SK-N-SH (cell line): ENCODE results near the gene C1GALT1. TPM values are rescaled to one million over a fixed set of nuclear protein-coding genes. Genes with fewer than 3 reads are reported as not detected.
"Not testable (repeated sequence)": the region's sequence is repeated elsewhere in the genome, so short reads cannot be mapped to it uniquely, and the experiment has no call there.

ENCODE experiments used
- CTCF ChIA-PET: fragments of 300-600, 350-600 bp; formaldehyde crosslinking; extraction: SDS; loops from one replicate; lab custom pipeline; 2021; lab: Yijun Ruan, JAX
- POLR2A ChIA-PET: fragments of 350-600 bp; sonication (Branson Sonifier 250); formaldehyde crosslinking; extraction: SDS; loops from one replicate; lab custom pipeline; 2020; ENCODE audit warnings: antibody characterized with exemption, inconsistent platforms; lab: Yijun Ruan, JAX
- DNase-seq: peaks from one replicate; pipeline ENCODE4 v3.0.0; 2012
- H2AFZ ChIP-seq: fragments of 200-600 bp; sonication (generic); 2 replicates; pipeline ENCODE4 v1.8.1; 2016; ENCODE audit warnings: antibody characterized with exemption, mild to moderate bottlenecking, low read depth
- H3F3A ChIP-seq: fragments of 200-600 bp; sonication (generic); replicated peaks from 2 replicates; pipeline ENCODE3; 2016; ENCODE audit warnings: antibody characterized with exemption, mild to moderate bottlenecking; ENCODE audit not compliant: insufficient read depth
- H3K27ac ChIP-seq, 2 experiments: fragments of 200-500 bp in 1 of 2; fragments of 200-600 bp in 1 of 2; sonication (Bioruptor generic) in 1 of 2; sonication (generic), shearing (Covaris generic) in 1 of 2; 2 replicates each; pipeline versions ENCODE4 v1.5.1 to v1.6.1; 2014 to 2016; ENCODE audit warnings: low read depth in 2 of 2, inconsistent platforms in 1 of 2, low read length in 1 of 2, mild to moderate bottlenecking in 1 of 2, mixed read lengths in 1 of 2
- H3K27me3 ChIP-seq: fragments of 200-600 bp; sonication (generic), shearing (Covaris generic); 2 replicates; pipeline ENCODE4 v1.6.1; 2016; ENCODE audit warnings: mixed run types; ENCODE audit not compliant: insufficient read depth
- H3K36me3 ChIP-seq, 2 experiments: fragments of 200-500 bp in 1 of 2; fragments of 200-600 bp in 1 of 2; sonication (Bioruptor generic) in 1 of 2; sonication (generic) in 1 of 2; replicated peaks in 1 of 2; 2 replicates each; pipeline versions ENCODE3 to v1.5.1; 2014 to 2016; ENCODE audit warnings: low read length in 1 of 2, mild to moderate bottlenecking in 1 of 2; ENCODE audit not compliant: insufficient read depth in 2 of 2, control insufficient read depth in 1 of 2
- H3K4me1 ChIP-seq, 2 experiments: fragments of 200-500 bp in 1 of 2; fragments of 200-600 bp in 1 of 2; sonication (Bioruptor generic) in 1 of 2; sonication (generic), shearing (Covaris generic) in 1 of 2; 2 replicates each; pipeline versions ENCODE4 v1.5.1 to v1.6.1; 2014 to 2016; ENCODE audit warnings: low read depth in 1 of 2, low read length in 1 of 2, mixed run types in 1 of 2; ENCODE audit not compliant: insufficient read depth in 2 of 2, control insufficient read depth in 1 of 2
- H3K4me2 ChIP-seq: fragments of 200-600 bp; sonication (generic), shearing (Covaris generic); 2 replicates; pipeline ENCODE4 v1.6.1; 2017; ENCODE audit warnings: mixed run types
- H3K4me3 ChIP-seq, 2 experiments: fragments of 200-500 bp in 1 of 2; fragments of 200-600 bp in 1 of 2; sonication (Bioruptor generic) in 1 of 2; sonication (generic), shearing (Covaris generic) in 1 of 2; 2 replicates each; pipeline versions ENCODE4 v1.5.1 to v1.8.1; 2014 to 2016; ENCODE audit warnings: low read depth in 2 of 2, inconsistent platforms in 1 of 2, low read length in 1 of 2, mild to moderate bottlenecking in 1 of 2, mixed read lengths in 1 of 2, moderate library complexity in 1 of 2
- H3K79me2 ChIP-seq: fragments of 200-600 bp; sonication (generic); 2 replicates; pipeline ENCODE4 v1.8.1; 2017; ENCODE audit warnings: mild to moderate bottlenecking; ENCODE audit not compliant: insufficient read depth
- H3K9ac ChIP-seq: fragments of 200-600 bp; sonication (generic); 2 replicates; pipeline ENCODE4 v1.6.1; 2017; ENCODE audit warnings: mixed run types
- H3K9me2 ChIP-seq: fragments of 200-600 bp; sonication (generic); 2 replicates; pipeline ENCODE4 v1.6.1; 2017; ENCODE audit warnings: mixed run types
- H3K9me3 ChIP-seq: fragments of 200-600 bp; sonication (generic); 2 replicates; pipeline ENCODE4 v1.6.1; 2017; ENCODE audit warnings: mixed run types, mild to moderate bottlenecking, moderate library complexity
- H4K20me1 ChIP-seq: fragments of 200-600 bp; sonication (generic); 2 replicates; pipeline ENCODE4 v1.6.1; 2017; ENCODE audit warnings: mild to moderate bottlenecking, mixed run types; ENCODE audit not compliant: insufficient read depth
- EP300 ChIP-seq, 2 experiments: IDR thresholded peaks; 2 replicates each; pipeline versions ENCODE4 v1.4.0 to v1.6.1; 2012; ENCODE audit warnings: borderline replicate concordance in 1 of 2, low read depth in 1 of 2, low read length in 1 of 2
- FOSL2 ChIP-seq: IDR thresholded peaks from 2 replicates; pipeline ENCODE4 v1.4.0; 2012; ENCODE audit warnings: low read depth, mild to moderate bottlenecking, moderate library complexity, borderline replicate concordance
- MAX ChIP-seq: IDR thresholded peaks from 2 replicates; pipeline ENCODE4 v1.4.0; 2012; ENCODE audit warnings: low read depth
- MEF2A ChIP-seq: IDR thresholded peaks from 2 replicates; pipeline ENCODE4 v1.4.0; 2012; ENCODE audit warnings: low read depth, borderline replicate concordance
- POLR2AphosphoS5 ChIP-seq: IDR thresholded peaks from 2 replicates; pipeline ENCODE4 v1.6.1; 2012; ENCODE audit warnings: low read depth, low read length
- WGBS: methylation state at CpG from one replicate; pipeline ENCODE4 v1.1.6; 2017; ENCODE audit warnings: low lambda C conversion rate; 5-methylcytosine and 5-hydroxymethylcytosine counted together
- polyA plus RNA-seq, 3 experiments: library from polyadenylated mRNA; depleted of rRNA; stranded (reverse); fragments of >200 nt; gene quantifications; 2 replicates each; pipeline ENCODE4 v1.2.3, GENCODE V29; 2012

The C1GALT1 gene
- polyA plus RNA-seq, 1 of the 3 experiments (the other 2 are of a cell fraction): 15.2 TPM

- WGBS: 52% methylated on average over 8 of the region's 8 CpGs
- Histone ChIP-seq H4K20me1 (no peaks in the 10 kb centered on the region), H3K9ac (no peak overlapping the region), H3K36me3 (no peaks in the 10 kb centered on the region), H3F3A (no peaks in the 10 kb centered on the region), H3K9me3 (no peaks in the 10 kb centered on the region), H3K79me2 (no peaks in the 10 kb centered on the region), H3K4me3 (no peak overlapping the region), H3K4me2 (no peak overlapping the region), H3K4me1 (no peaks in the 10 kb centered on the region), H3K27me3 (no peaks in the 10 kb centered on the region), H3K27ac (no peak overlapping the region), H3K9me2 (no peaks in the 10 kb centered on the region), H2AFZ (no peak overlapping the region)
- DNase-seq: no peak
- TF ChIP-seq EP300 (IDR thresholded peaks at IDR 0.05; ENCODE audit: borderline replicate concordance in 1 of 2, low read depth in 1 of 2, low read length in 1 of 2) (no peak), POLR2AphosphoS5 (no peak)
- ChIA-PET POLR2A (no interaction called here), CTCF (interaction anchor here (0.5 kb wide), 1 partner anchor 40 kb away, joined by 3 read pairs; no protein-coding TSS in a partner anchor)
Observed at GRCh38 chr7:7138897-7139296, 43.4 kb upstream of the C1GALT1 start.

- H4K20me1 ChIP-seq, H3K4me3 ChIP-seq, H3F3A ChIP-seq, H3K9me2 ChIP-seq, H3K9ac ChIP-seq, H3K4me2 ChIP-seq, H3K27me3 ChIP-seq, H3K36me3 ChIP-seq, CTCF ChIA-PET, H2AFZ ChIP-seq, H3K4me1 ChIP-seq, H3K9me3 ChIP-seq, H3K27ac ChIP-seq, POLR2A ChIA-PET, H3K79me2 ChIP-seq, DNase-seq: not testable (repeated sequence)
- WGBS: 13% methylated on average over 1 of the region's 1 CpG
Observed at GRCh38 chr7:7143404-7143803, 38.9 kb upstream of the C1GALT1 start.

- H3K4me2 ChIP-seq, H3K79me2 ChIP-seq, H3K9ac ChIP-seq, H3K27ac ChIP-seq, H3K9me2 ChIP-seq, H3K36me3 ChIP-seq, CTCF ChIA-PET, POLR2A ChIA-PET, DNase-seq, H3F3A ChIP-seq, H2AFZ ChIP-seq, H3K4me1 ChIP-seq, H3K9me3 ChIP-seq, H3K27me3 ChIP-seq, H4K20me1 ChIP-seq, H3K4me3 ChIP-seq: not testable (repeated sequence)
- WGBS: 22% methylated on average over 3 of the region's 4 CpGs
Observed at GRCh38 chr7:7145151-7145550, 37.2 kb upstream of the C1GALT1 start.

DNA sequence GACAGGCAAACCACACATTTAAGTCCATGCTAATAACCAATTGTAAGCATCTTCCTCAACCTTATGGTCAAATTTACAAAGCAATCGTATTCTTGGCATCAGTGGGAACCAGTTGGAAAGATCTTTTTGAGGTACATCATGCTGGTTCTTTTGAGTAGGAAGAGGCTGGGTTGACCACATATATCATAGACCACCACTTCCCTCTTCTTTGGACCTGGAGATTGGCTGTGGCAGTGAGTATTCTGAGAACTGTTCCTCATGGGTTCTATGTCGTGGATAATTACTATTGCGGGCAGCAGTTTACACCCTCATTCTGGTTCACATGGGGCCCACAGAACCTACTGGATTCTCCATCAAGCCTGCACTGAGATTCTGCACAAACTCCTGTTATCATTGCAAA is 35.5 kb upstream of the C1GALT1 start:
- Histone ChIP-seq H4K20me1 (no peaks in the 10 kb centered on the region), H3F3A (no peaks in the 10 kb centered on the region), H3K9me3 (no peaks in the 10 kb centered on the region), H3K27ac (no peak overlapping the region), H3K79me2 (no peaks in the 10 kb centered on the region), H3K36me3 (no peaks in the 10 kb centered on the region), H3K9me2 (no peaks in the 10 kb centered on the region), H2AFZ (no peak overlapping the region), H3K4me3 (no peak overlapping the region), H3K27me3 (no peaks in the 10 kb centered on the region), H3K9ac (no peak overlapping the region), H3K4me2 (no peak overlapping the region), H3K4me1 (no peaks in the 10 kb centered on the region; a peak in 1 of 4 replicates)
- TF ChIP-seq MEF2A (no peak), FOSL2 (no peak), MAX (no peak)
- no peak for DNase-seq
- WGBS: 36% methylated on average over 3 of the region's 3 CpGs
- ChIA-PET CTCF (interaction anchor here (0.6 to 0.8 kb wide), 2 partner anchors 34 to 128 kb away, joined by 3 to 4 read pairs; no protein-coding TSS in a partner anchor), POLR2A (no interaction called here)
